Measurements from ENCODE around the gene SSBP3.
"Not testable (repeated sequence)": the region's sequence is repeated elsewhere in the genome, so short reads cannot be mapped to it uniquely, and the experiment has no call there.

Gene SSBP3

DNA sequence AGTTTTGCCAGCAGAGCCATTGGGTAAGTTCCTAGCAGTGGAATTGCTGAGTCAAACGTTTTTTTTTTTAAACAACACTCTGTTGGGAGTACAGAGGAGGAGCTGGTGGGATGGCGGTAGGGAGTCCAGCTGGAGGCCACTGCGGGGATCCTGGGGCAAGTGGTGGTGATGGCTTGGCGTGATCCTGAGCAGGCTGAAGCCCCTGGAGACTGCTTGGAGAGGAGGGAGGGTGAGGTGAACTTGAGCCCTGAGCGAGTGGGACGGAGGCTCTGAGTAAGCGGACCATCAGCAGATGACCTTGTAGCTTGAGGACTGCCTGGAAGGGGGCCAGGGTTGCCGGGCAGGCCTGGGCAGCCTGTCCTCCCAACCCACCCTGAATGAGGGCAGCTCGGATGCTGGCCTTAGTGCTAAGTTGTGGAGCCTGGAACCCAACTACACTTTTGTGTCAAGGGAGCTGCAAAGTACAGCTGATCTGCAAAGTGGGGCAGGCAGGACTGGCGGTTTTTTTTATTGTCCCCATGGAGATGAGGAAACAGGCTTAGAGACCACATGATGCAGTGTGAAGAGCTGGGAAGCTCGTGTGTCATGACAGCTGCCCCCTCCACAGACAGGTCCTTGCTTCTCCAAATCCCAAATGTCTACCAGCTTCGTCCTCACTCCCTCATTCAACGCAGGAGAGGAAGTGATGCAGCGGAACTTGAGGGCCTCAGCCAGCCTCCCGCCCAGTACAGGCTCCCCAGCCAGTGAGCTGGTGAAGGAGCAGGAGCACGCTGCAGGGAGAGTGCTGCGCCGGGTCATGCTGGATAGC lies 186.0 kb downstream of the SSBP3 start:
- DNase-seq (ENCODE audit: low spot score), result no peak

DNA sequence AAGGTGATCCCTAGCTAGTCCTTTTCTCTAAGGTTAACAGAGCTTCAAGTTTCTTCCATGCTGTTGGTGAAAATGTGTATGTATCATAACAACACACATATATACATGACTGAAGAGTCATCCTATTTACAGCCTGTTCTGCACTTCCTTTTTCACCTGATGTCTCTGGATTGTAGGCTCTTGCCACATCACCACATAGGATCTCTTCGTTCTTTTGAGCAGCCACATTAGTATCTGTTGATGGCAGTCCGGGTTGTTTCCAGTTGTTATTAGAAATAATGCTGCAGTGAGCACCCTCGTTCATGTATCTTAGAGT lies 186.5 kb downstream of the SSBP3 start:
- DNase-seq (ENCODE audit: low spot score), result no peak

DNA sequence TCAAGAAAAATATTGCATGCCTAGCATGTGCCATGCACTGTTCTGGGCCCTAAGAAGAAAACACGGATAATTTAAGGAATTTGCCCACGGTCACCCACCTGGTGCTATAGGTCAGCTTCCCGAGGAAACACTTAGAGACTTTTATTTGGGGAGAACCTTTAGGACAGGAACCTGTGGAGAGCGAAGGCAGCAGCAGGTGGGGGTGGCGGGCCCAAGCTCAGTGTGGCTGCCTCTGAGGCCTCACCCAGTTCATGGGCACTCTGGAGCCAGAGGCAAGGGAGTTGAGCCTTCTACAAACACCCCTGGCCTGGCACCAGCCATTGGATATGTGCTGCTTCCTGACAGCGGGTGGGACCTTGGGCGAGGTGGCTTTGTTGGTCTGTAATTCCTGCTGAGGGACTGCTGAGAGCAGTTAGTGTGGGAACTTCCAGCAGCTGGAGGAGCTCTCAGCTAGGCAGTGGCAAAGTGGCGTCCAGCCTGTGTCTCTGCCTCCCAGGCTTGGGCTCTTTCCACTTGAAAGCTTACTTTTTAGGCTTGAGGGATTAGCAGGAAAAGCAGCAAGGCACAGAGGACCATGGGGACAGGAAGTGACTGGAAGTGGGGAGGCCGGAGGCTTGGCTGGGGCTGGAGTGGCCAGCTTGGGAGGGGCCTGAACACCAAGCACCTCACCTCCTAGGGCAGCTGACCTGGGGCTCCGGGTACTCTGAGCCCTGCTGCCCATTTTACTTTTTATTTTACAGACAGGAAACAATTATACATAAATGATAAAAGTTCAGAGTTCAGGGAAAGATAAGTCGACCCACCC lies 187.1 kb downstream of the SSBP3 start:
- DNase-seq (ENCODE audit: low spot score), result no peak

- DNase-seq (ENCODE audit: low spot score), result no peak
These were observed 190.7 kb downstream of the SSBP3 start for GRCh38 chr1:54215523-54215922.

DNA sequence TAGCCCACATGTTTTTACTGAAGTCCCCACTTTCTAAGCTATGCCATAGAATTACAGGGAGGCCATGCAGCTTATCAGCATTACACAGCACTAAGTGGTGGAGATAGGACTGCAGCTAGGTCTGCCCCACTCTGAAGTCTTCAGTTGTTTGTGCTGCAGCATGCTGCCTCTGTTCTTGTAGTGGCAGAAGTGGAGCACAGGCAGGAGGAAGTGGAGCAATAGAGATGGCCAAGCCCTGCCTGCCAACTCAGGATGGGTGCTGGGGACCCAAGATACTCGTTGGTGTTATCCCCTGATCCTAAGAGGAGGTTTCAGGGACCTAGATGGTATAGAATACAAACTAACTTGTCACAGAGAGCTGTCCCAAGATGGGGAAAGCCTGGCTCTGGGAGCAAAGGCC lies 193.3 kb downstream of the SSBP3 start:
- DNase-seq (ENCODE audit: low spot score), result no peak

GRCh38 chr1:54207896-54208295 lies 198.3 kb downstream of the SSBP3 start:
- not testable (repeated sequence) for DNase-seq (ENCODE audit: low spot score)

GRCh38 chr1:54207287-54207686 lies 198.9 kb downstream of the SSBP3 start:
- DNase-seq (ENCODE audit: low spot score), result no peak

DNA sequence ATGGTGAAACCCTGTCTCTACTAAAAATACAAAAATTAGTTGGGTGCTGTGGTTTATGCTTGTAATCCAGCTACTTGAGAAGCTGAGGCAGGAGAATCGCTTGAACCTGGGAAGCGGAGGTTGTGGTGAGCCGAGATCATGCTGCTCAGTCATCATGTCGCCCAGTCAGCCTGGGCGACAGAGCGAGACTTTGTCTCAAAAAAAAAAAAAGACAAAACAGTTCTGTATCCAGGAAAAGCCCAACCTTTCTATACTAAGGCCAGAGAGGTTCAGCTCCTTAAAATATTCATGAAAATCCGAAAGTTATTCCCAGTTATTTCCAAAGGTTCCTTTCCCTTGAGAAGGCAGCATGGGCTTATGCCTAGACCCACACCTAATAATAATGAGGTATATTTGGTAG lies 202.0 kb downstream of the SSBP3 start:
- no peak for DNase-seq (ENCODE audit: low spot score)

- no peak for DNase-seq (ENCODE audit: low spot score)
These were observed 205.6 kb downstream of the SSBP3 start for GRCh38 chr1:54200519-54200997.

DNA sequence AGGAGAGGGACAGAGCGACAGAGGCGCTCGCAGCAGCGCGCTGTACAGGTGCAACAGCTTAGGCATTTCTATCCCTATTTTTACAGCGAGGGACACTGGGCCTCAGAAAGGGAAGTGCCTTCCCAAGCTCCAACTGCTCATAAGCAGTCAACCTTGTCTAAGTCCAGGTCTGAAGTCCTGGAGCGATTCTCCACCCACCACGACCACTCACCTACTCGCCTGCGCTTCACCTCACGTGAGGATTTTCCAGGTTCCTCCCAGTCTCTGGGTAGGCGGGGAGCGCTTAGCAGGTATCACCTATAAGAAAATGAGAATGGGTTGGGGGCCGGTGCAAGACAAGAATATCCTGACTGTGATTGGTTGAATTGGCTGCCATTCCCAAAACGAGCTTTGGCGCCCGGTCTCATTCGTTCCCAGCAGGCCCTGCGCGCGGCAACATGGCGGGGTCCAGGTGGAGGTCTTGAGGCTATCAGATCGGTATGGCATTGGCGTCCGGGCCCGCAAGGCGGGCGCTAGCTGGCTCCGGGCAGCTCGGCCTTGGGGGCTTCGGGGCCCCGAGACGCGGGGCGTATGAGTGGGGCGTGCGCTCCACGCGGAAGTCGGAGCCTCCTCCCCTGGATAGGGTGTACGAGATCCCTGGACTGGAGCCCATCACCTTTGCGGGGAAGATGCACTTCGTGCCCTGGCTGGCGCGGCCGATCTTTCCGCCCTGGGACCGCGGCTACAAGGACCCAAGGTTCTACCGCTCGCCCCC lies 206.3 kb downstream of the SSBP3 start, which contains the start of the genes CYB5RL and MRPL37:
Gene CYB5RL (minus strand): TSS at position 266 of the 754 bp plus-strand sequence. CDS start 4,414 bp downstream, outside the sequence.
Gene MRPL37 (plus strand): TSS at position 403 of the 754 bp plus-strand sequence. CDS start 77 bp downstream, at position 480.
- DNase-seq (ENCODE audit: low spot score), result peak; percentile 94

DNA sequence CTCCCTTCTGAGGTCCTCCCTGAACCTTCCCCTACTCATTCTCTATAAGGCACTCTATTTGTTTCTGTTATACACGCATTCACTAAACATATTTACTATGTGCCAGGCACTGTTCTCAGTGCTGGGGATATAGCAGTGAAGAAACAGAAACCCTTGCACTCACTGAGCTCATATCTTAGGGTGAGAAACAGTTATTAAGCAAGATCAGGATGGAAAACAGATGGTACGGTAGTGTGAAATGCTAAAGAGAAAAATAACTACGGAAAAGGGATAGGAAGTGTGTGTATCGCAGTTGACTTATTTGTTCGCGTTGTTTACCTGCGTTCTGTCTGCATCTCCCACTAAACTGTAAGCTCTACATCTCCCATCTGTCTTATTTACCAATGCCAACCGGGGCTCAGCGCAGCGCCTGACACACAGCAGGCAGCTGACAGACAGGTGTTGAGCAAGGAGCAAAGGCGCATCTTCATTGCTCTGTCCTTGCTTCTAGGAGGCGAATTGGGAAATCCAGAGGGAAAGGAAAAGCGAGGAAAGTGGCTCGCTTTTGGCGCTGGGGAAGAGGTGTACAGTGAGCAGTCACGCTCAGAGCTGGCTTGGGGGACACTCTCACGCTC lies 206.9 kb downstream of the SSBP3 start:
- no peak for DNase-seq (ENCODE audit: low spot score)

DNA sequence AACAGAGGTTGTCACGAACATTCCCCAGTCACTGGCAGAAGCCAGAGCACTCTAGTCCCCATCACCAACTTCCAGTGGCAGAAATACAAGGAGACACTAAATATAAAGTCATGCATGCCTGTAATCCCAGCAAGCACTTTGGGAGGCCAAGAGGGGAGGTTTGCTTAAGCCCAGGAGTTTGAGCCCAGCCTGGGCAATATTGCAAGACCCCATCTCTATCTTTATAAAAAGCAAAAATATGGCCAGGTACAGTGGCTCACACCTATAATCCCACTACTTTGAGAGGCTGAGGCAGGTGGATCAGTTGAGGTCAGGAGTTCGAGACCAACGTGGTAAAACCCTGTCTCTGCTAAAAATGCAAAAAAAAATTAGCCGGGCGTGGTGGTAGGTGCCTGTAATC lies 212.7 kb downstream of the SSBP3 start:
- no peak for DNase-seq (ENCODE audit: low spot score)

DNA sequence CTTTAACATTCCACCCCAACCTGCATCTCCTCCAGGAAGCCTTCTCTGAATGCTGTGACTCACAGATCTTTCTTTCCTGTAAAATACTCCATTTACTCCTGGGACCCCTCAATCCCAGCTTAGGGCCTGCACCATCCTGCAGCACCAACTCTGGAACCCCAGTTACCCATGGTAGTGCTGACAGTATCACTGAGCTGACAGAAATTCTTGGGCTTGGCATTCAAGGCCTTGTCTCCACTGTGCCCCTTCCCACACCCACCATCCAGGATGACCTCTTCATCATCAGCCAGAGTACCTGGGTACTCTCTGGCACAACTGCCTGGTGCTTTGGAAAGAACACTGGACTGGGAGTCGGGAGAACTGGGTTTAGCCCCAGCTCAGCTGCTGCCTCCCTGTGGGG lies 214.7 kb downstream of the SSBP3 start:
- DNase-seq (ENCODE audit: low spot score), result no peak

- DNase-seq (ENCODE audit: low spot score), result no peak
These were observed 215.7 kb downstream of the SSBP3 start for GRCh38 chr1:54190526-54190925.

GRCh38 chr1:54188291-54188690 lies 217.9 kb downstream of the SSBP3 start:
- no peak for DNase-seq (ENCODE audit: low spot score)

- no peak for DNase-seq (ENCODE audit: low spot score)
These were observed 220.1 kb downstream of the SSBP3 start for GRCh38 chr1:54186056-54186455.

DNA sequence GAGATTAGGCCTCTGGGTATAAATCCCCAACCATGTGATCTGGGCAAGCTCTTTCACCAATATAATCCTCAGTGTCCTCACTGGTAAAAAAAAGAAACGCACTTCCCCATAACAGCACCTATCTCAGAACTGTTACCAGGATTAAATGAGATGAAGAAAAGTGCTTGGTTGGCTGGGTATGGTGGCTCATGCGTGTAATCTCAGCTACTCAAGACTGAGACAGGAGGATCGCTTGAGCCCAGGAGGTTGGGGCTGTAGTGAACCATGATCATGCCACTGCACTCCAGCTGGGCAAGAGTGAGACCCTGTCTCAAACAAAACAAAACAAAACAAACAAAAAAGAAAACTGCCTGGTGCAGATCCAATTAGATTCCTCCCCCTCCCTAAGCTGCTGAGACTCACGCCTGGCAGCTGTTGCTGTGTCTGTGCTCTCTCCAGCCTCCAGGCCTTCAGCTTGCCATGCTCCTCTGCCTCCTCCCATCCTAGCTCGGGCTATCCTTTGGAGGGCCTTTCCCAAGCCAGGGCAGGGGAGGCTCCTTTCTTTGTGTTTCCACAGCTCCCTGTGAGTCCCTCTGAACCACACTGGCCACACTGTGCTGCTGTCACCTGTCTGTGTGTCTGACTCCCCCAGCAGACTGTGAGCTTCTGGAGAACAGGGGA lies 225.4 kb downstream of the SSBP3 start:
- DNase-seq (ENCODE audit: low spot score), result no peak

- DNase-seq (ENCODE audit: low spot score), result no peak
These were observed 227.7 kb downstream of the SSBP3 start for GRCh38 chr1:54178296-54179070.

- DNase-seq (ENCODE audit: low spot score), result no peak
These were observed 228.5 kb downstream of the SSBP3 start for GRCh38 chr1:54177726-54178125.

GRCh38 chr1:54176621-54177327 lies 229.4 kb downstream of the SSBP3 start:
- no peak for DNase-seq (ENCODE audit: low spot score)

Measured in CD4-positive, alpha-beta T cell treated with Interleukin-15 for 4 hours (primary cell).